GM23338 (cell line): ENCODE results near the gene MED16. TPM values are rescaled to one million over a fixed set of nuclear protein-coding genes. Genes with fewer than 3 reads are reported as not detected.

Source experiments
- ATAC-seq: fragments of 200-7000 bp; cut with Tn5 transposase; 3 replicates; pipeline ENCODE4 v1.9.1; 2020
- DNase-seq: peaks from one replicate; pipeline ENCODE4 v3.0.0-alpha.2; 2015; ENCODE audit warnings: low spot score
- H2AFZ ChIP-seq: fragments of 200-600 bp; sonication (generic); 2 replicates; pipeline ENCODE4 v1.8.0; 2016; ENCODE audit warnings: antibody characterized with exemption, mild to moderate bottlenecking, moderate library complexity
- H3F3A ChIP-seq: fragments of 200-600 bp; sonication (generic); replicated peaks from 2 replicates; pipeline ENCODE4 v1.8.0; 2017; ENCODE audit warnings: antibody characterized with exemption, mixed run types, low read depth
- H3K27ac ChIP-seq: fragments of 200-600 bp; sonication (generic); 2 replicates; pipeline ENCODE4 v1.6.1; 2016; ENCODE audit warnings: low read depth
- H3K27me3 ChIP-seq: fragments of 200-600 bp; sonication (generic); 2 replicates; pipeline ENCODE4 v1.8.0; 2016; ENCODE audit warnings: mild to moderate bottlenecking, mixed run types, moderate library complexity; ENCODE audit not compliant: insufficient read depth
- H3K36me3 ChIP-seq: fragments of 200-600 bp; sonication (generic); 2 replicates; pipeline ENCODE4 v1.8.0; 2016; ENCODE audit warnings: mild to moderate bottlenecking; ENCODE audit not compliant: insufficient read depth
- H3K4me1 ChIP-seq: fragments of 200-600 bp; sonication (generic); 2 replicates; pipeline ENCODE4 v1.8.0; 2016; ENCODE audit warnings: mild to moderate bottlenecking, moderate library complexity; ENCODE audit not compliant: insufficient read depth
- H3K4me2 ChIP-seq: fragments of 200-600 bp; sonication (generic); 2 replicates; pipeline ENCODE4 v1.7.1; 2017; ENCODE audit warnings: mixed run types
- H3K4me3 ChIP-seq: fragments of 200-600 bp; sonication (generic); 2 replicates; pipeline ENCODE4 v1.6.1; 2016; ENCODE audit warnings: mixed run types
- H3K79me2 ChIP-seq: fragments of 200-600 bp; sonication (generic); replicated peaks from 2 replicates; pipeline ENCODE4 v1.8.0; 2017; ENCODE audit warnings: mild to moderate bottlenecking; ENCODE audit not compliant: insufficient read depth
- H3K9me2 ChIP-seq: fragments of 200-600 bp; sonication (generic); 2 replicates; pipeline ENCODE4 v1.8.0; 2017; ENCODE audit not compliant: insufficient read depth
- H4K20me1 ChIP-seq: fragments of 200-600 bp; sonication (generic); replicated peaks from 2 replicates; pipeline ENCODE4 v1.8.0; 2017; ENCODE audit warnings: mild to moderate bottlenecking; ENCODE audit not compliant: insufficient read depth
- H3K27ac Mint-ChIP-seq: 2 replicates; pipeline ENCODE4 v1.8.0; 2020; ENCODE audit warnings: inconsistent platforms, mild to moderate bottlenecking, moderate library complexity, mixed read lengths
- H3K27me3 Mint-ChIP-seq: 3 replicates; pipeline ENCODE4 v1.8.0; 2022; ENCODE audit warnings: low read depth, mild to moderate bottlenecking, moderate library complexity, mixed read lengths, inconsistent platforms; ENCODE audit not compliant: insufficient read depth, poor library complexity
- H3K36me3 Mint-ChIP-seq: 3 replicates; pipeline ENCODE4 v1.8.0; 2021; ENCODE audit warnings: low read depth, mild to moderate bottlenecking, inconsistent platforms, moderate library complexity, mixed read lengths
- H3K4me1 Mint-ChIP-seq: 3 replicates; pipeline ENCODE4 v1.8.0; 2020; ENCODE audit warnings: mild to moderate bottlenecking, inconsistent platforms, mixed read lengths
- H3K4me3 Mint-ChIP-seq: 3 replicates; pipeline ENCODE4 v1.8.0; 2021; ENCODE audit warnings: moderate library complexity, mild to moderate bottlenecking, inconsistent platforms, mixed read lengths
- H3K9me3 Mint-ChIP-seq: 3 replicates; pipeline ENCODE4 v1.8.0; 2020; ENCODE audit warnings: moderate library complexity, mild to moderate bottlenecking, inconsistent platforms, mixed read lengths
- CTCF ChIP-seq, 2 experiments: fragments of 200-600 bp in 1 of 2; sonication (generic) in 1 of 2; conservative IDR thresholded peaks; 2 replicates each; pipeline versions ENCODE4 v1.5.1 to v1.6.1; 2016 to 2017; ENCODE audit warnings: antibody characterized with exemption in 2 of 2, low read depth in 2 of 2, mild to moderate bottlenecking in 2 of 2, moderate library complexity in 1 of 2
- ETS1 ChIP-seq: IDR thresholded peaks from 2 replicates; pipeline ENCODE4 v1.6.1; 2016; ENCODE audit warnings: antibody characterized with exemption
- JUNB ChIP-seq: IDR thresholded peaks from one replicate; pipeline ENCODE4 v1.6.1; 2016; ENCODE audit warnings: antibody characterized with exemption; ENCODE audit not compliant: unreplicated experiment
- NANOG ChIP-seq: IDR thresholded peaks from 2 replicates; pipeline ENCODE4 v1.6.1; 2016; ENCODE audit warnings: antibody characterized with exemption, borderline replicate concordance
- POLR2AphosphoS5 ChIP-seq: IDR thresholded peaks from 2 replicates; pipeline ENCODE4 v1.6.1; 2016; ENCODE audit warnings: antibody characterized with exemption, low read depth
- STAT1 ChIP-seq: IDR thresholded peaks from one replicate; pipeline ENCODE4 v1.6.1; 2016; ENCODE audit warnings: antibody characterized with exemption; ENCODE audit not compliant: unreplicated experiment
- polyA plus RNA-seq: library from polyadenylated mRNA; unstranded; fragments of >200 nt; fragmentation: Nextera tagmentation; extraction: Ambion mirVana; gene quantifications from 2 replicates; pipeline ENCODE4 v1.2.1, GENCODE V29; 2016
- total RNA-seq: library from RNA; depleted of rRNA; stranded (reverse); fragments of >200 nt; shearing (Covaris generic); gene quantifications from 2 replicates; pipeline ENCODE4 v1.2.3, GENCODE V29; 2014

The MED16 gene
- total and polyA plus RNA-seq, 2 experiments from 2014 or later = 52.7 to 73.6 TPM

- H3K4me2 ChIP-seq = peak within 1 kb of the TSS; percentile 80
- peaks cover 26% of the 10 kb centered on the region for H4K20me1 ChIP-seq
- TF ChIP-seq POLR2AphosphoS5 (peak; percentile 68), NANOG (no peak)
- H3K27ac Mint-ChIP-seq = no peak within 1 kb of the TSS
- no peaks in the 10 kb centered on the region for H3K36me3 ChIP-seq
- peaks cover 35% of the 10 kb centered on the region for H3K79me2 ChIP-seq
- 0 out of 2 replicates have a peak within 1 kb of the TSS, but pooled peaks have one; percentile 32 for H2AFZ ChIP-seq
- no peaks in the 10 kb centered on the region for H3K9me2 ChIP-seq
- peaks cover 34% of the 10 kb centered on the region for H3K27me3 Mint-ChIP-seq
- DNase-seq (peak; percentile 68), ATAC-seq (peak; percentile 14)
- H3K27ac ChIP-seq = no peak within 1 kb of the TSS
- peaks cover 6% of the 10 kb centered on the region; the same call in 2 of the 3 replicates for H3K36me3 Mint-ChIP-seq
- peak within 1 kb of the TSS; percentile 76 for H3K4me3 Mint-ChIP-seq
- H3K9me3 Mint-ChIP-seq = no peaks in the 10 kb centered on the region
- H3K4me3 ChIP-seq = peak within 1 kb of the TSS; percentile 79
- peaks cover 21% of the 10 kb centered on the region for H3F3A ChIP-seq
- peaks cover 5% of the 10 kb centered on the region; the same call in 1 of the 2 replicates for H3K4me1 ChIP-seq
- peaks cover 47% of the 10 kb centered on the region for H3K27me3 ChIP-seq
- H3K4me1 Mint-ChIP-seq = peaks cover 4% of the 10 kb centered on the region; the same call in 1 of the 3 replicates
These were observed 20.2 kb upstream of the MED16 start, which contains the start of gene R3HDM4 for GRCh38 chr19:913080-913748. Gene R3HDM4, minus strand, starts transcription at chr19:913219. Its CDS starts 62 bp downstream, at chr19:913157.

GRCh38 chr19:912181-913079 lies 19.4 kb upstream of the MED16 start:
- DNase-seq = no peak
- Mint-ChIP-seq H3K4me3 (peak overlapping the region; percentile 76), H3K27me3 (peaks cover 31% of the 10 kb centered on the region), H3K27ac (no peak overlapping the region), H3K9me3 (no peaks in the 10 kb centered on the region), H3K36me3 (peaks cover 6% of the 10 kb centered on the region; the same call in 2 of the 3 replicates), H3K4me1 (0 out of 3 replicates have a peak, but pooled peaks cover 2% of the 10 kb centered on the region)
- no peak for ATAC-seq
- Histone ChIP-seq H3K4me3 (peak overlapping the region; percentile 79), H4K20me1 (peaks cover 33% of the 10 kb centered on the region), H3K79me2 (peaks cover 43% of the 10 kb centered on the region), H3K27me3 (peaks cover 39% of the 10 kb centered on the region), H3K9me2 (no peaks in the 10 kb centered on the region), H2AFZ (no peak overlapping the region), H3K27ac (no peak overlapping the region), H3K36me3 (no peaks in the 10 kb centered on the region), H3K4me2 (peak overlapping the region; percentile 76), H3F3A (peaks cover 18% of the 10 kb centered on the region), H3K4me1 (peaks cover 5% of the 10 kb centered on the region; the same call in 1 of the 2 replicates)
- no peak for TF ChIP-seq JUNB
- no peak for TF ChIP-seq CTCF (conservative IDR thresholded peaks at IDR 0.05; ENCODE audit: low read depth in 2 of 2)
- TF ChIP-seq ETS1 = no peak
- TF ChIP-seq STAT1 = no peak
